MV-4-11 (cell line): Measurements from ENCODE around the gene CHMP2A.
"Not testable (repeated sequence)": the region's sequence is repeated elsewhere in the genome, so short reads cannot be mapped to it uniquely, and the experiment has no call there.

Experiments
- DNase-seq: peaks from one replicate; lab custom pipeline; 2025; lab: John Stamatoyannopoulos, UW

Gene CHMP2A

DNA sequence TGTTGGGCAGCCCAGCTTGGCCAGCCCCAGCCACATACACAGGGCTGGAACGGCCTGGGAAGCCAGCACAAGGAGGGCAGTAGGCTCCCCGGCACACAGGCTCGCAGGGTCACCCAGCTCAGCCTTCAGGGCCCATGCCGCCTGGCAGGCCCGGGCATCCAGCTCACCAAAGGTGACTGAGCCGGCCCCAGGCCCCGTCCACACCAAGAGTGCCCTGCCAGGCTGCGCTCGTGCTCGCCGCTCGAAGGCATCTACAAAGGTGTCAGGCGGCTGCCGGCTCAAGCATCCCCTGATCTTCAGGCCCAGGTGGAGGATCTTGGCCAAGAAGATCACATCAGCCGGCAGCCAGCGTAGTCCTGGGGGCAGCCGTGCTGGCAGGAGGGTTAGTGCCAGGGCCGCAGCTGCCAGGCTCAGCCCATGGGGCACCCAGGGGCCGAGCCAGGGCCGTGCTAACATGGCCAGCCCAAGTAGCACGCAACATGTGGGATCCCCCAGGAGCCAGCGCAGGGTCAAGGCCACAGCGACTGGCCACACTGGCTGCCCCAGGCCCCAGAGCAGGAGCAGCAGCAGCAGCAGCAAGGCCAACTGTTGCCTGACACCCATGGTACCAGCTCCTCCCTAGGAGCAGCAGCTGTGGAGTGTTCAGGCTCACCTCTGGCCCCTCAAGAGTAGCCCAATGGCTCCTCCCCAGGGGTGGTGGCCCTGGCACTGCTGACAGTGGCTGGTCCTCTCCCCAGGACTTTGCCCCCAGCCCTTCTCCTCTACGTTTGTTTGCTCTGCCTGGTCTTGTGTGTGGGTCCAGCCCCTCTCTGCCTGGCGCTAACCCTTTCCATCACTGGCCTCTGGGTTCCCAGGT, 43.3 kb downstream of the CHMP2A start, which contains the start of gene SLC27A5:
Gene SLC27A5, minus strand, starts transcription at position 640 of the 856 bp plus-strand sequence. Its CDS starts 37 bp downstream, at position 603.
- DNase-seq = no peak

- no peak for DNase-seq
Measured at GRCh38 chr19:58510084-58510862, 44.6 kb downstream of the CHMP2A start.

DNA sequence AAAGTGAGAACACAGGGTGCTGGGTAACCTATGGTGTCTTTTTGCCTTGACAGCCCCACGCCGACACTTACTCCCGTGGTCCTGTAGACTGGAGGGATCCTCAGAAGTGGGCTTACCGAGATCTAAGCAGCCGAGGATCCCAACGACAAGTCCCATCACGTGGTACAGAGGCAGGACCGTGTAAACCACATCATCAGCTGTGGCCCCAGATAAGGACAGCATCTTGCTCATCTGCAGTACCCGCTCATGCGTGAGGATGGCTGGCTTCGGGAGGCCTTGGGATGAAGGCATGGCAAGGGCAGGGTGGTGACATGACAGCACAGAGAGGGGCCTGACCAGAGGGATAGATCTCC, 45.2 kb downstream of the CHMP2A start:
- DNase-seq = no peak

DNA sequence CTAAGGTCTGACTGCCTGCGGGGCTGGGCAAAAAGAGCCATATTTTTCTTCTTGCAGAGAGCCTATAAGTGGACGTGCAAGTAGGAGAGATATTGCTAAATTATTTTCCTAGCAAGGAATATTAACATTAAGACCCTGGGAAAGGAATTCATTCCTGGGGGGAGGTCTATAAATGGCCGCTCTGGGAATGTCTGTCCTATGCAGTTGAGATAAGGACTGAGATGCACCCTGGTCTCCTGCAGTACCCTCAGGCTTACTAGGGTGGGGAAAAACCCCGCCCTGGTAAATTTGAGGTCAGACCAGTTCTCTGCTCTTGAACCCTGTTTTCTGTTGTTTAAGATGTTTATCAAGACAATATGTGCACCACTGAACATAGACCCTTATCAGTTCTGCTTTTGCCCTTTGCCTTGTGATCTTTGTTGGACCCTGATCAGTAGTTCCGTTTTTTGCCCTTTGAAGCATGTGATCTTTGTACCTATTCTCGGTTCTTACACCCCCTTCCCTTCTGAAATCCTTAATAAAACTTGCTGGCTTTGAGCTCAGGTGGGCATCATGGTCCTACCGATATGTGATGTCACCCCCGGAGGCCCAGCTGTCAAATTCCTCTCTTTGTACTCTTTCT, 47.2 kb downstream of the CHMP2A start:
- not testable (repeated sequence) for DNase-seq
